WTC11 (cell line): Measurements from ENCODE around the gene GTF3C6. TPM values are rescaled to one million over a fixed set of nuclear protein-coding genes. Genes with fewer than 3 reads are reported as not detected.

ENCODE experiments used
- ATAC-seq: fragments of 200-7000 bp; cut with Tn5 transposase; 2 replicates; pipeline ENCODE4 v1.10.0; 2021; ENCODE audit warnings: mild to moderate bottlenecking, moderate library complexity
- CTCF ChIA-PET: fragments of 300-600 bp; sonication (Branson Sonifier 250); formaldehyde crosslinking; loops from one replicate; lab custom pipeline; 2021; ENCODE audit warnings: antibody characterized with exemption; lab: Charles Lee
- POLR2A ChIA-PET: fragments of 350-600 bp; sonication (Branson Sonifier 250); formaldehyde crosslinking; loops from one replicate; lab custom pipeline; 2021; ENCODE audit warnings: antibody characterized with exemption; lab: Charles Lee
- DNase-seq: peaks from one replicate; pipeline ENCODE4 v3.0.0; 2021; ENCODE audit warnings: low spot score
- H3K27ac Mint-ChIP-seq: 2 replicates; pipeline ENCODE4 v1.8.0; 2021; ENCODE audit warnings: mixed read lengths
- H3K27me3 Mint-ChIP-seq: 2 replicates; pipeline ENCODE4 v1.8.0; 2021; ENCODE audit warnings: low read depth, mild to moderate bottlenecking, moderate library complexity, mixed read lengths
- H3K36me3 Mint-ChIP-seq: 2 replicates; pipeline ENCODE4 v1.8.0; 2021; ENCODE audit warnings: mixed read lengths
- H3K4me1 Mint-ChIP-seq: 2 replicates; pipeline ENCODE4 v1.8.0; 2022; ENCODE audit warnings: mixed read lengths
- H3K4me3 Mint-ChIP-seq: 2 replicates; pipeline ENCODE4 v1.8.0; 2021; ENCODE audit warnings: mild to moderate bottlenecking, moderate library complexity, mixed read lengths
- H3K9me3 Mint-ChIP-seq: 2 replicates; pipeline ENCODE4 v1.8.0; 2021; ENCODE audit warnings: mixed read lengths
- CREM ChIP-seq: sonication (generic); formaldehyde crosslinking; IDR thresholded peaks from 2 replicates; pipeline ENCODE4 v1.8.1; 2022; ENCODE audit warnings: mild to moderate bottlenecking, missing genetic modification reagents, moderate library complexity
- HMGA2 ChIP-seq: fragments of 250-450 bp; sonication (Bioruptor Pico); IDR thresholded peaks from 2 replicates; pipeline ENCODE4 v1.4.0; 2021; ENCODE audit warnings: mild to moderate bottlenecking, moderate library complexity
- JUN ChIP-seq: sonication (generic); formaldehyde crosslinking; IDR thresholded peaks from 2 replicates; pipeline ENCODE4 v1.8.0; 2023; ENCODE audit warnings: mild to moderate bottlenecking, missing genetic modification reagents
- NFE2L1 ChIP-seq: sonication (generic); formaldehyde crosslinking; IDR thresholded peaks from 2 replicates; pipeline ENCODE4 v1.8.1; 2023; ENCODE audit warnings: missing genetic modification reagents
- NR3C1 ChIP-seq: sonication (generic); formaldehyde crosslinking; conservative IDR thresholded peaks from 2 replicates; pipeline ENCODE4 v1.8.1; 2023; ENCODE audit warnings: low read depth, mild to moderate bottlenecking, missing genetic modification reagents
- TEAD4 ChIP-seq: sonication (generic); formaldehyde crosslinking; IDR thresholded peaks from 2 replicates; pipeline ENCODE4 v1.8.0; 2022; ENCODE audit warnings: mild to moderate bottlenecking, missing genetic modification reagents
- ZNF138 ChIP-seq: sonication (generic); formaldehyde crosslinking; conservative IDR thresholded peaks from 2 replicates; pipeline ENCODE4 v1.8.1; 2022; ENCODE audit warnings: mild to moderate bottlenecking, moderate library complexity, missing genetic modification reagents
- ZNF232 ChIP-seq: sonication (generic); formaldehyde crosslinking; IDR thresholded peaks from 2 replicates; pipeline ENCODE4 v1.8.0; 2022; ENCODE audit warnings: mild to moderate bottlenecking, missing genetic modification reagents
- ZNF416 ChIP-seq: fragments of 250-450 bp; sonication (Bioruptor Pico); IDR thresholded peaks from 2 replicates; pipeline ENCODE4 v1.9.0; 2021; ENCODE audit warnings: mild to moderate bottlenecking, inconsistent platforms
- ZNF423 ChIP-seq: fragments of 250-450 bp; sonication (Bioruptor Pico); IDR thresholded peaks from 2 replicates; pipeline ENCODE4 v2.1.2; 2022; ENCODE audit warnings: mild to moderate bottlenecking, moderate library complexity
- ZNF671 ChIP-seq: fragments of 250-450 bp; sonication (Bioruptor Pico); IDR thresholded peaks from 2 replicates; pipeline ENCODE4 v1.8.0; 2021; ENCODE audit warnings: mild to moderate bottlenecking
- total RNA-seq: library from RNA; stranded (reverse); gene quantifications from 3 replicates; pipeline ENCODE4 v1.2.3, GENCODE V29; 2021
- TF ChIP-seq, protein P1 (sequence below): sonication (generic); formaldehyde crosslinking; IDR thresholded peaks from 2 replicates; pipeline ENCODE4 v1.8.1; 2022; ENCODE audit warnings: mild to moderate bottlenecking, missing genetic modification reagents, moderate library complexity, borderline replicate concordance
- TF ChIP-seq, protein P2 (sequence below): fragments of 250-450 bp; sonication (Bioruptor Pico); IDR thresholded peaks from 2 replicates; pipeline ENCODE4 v1.9.0; 2021; ENCODE audit warnings: moderate library complexity, mild to moderate bottlenecking, inconsistent platforms, borderline replicate concordance
- TF ChIP-seq, protein P3 (sequence below): sonication (generic); formaldehyde crosslinking; IDR thresholded peaks from 2 replicates; pipeline ENCODE4 v1.8.1; 2022; ENCODE audit warnings: missing genetic modification reagents, borderline replicate concordance
- TF ChIP-seq, protein P4 (sequence below): sonication (generic); formaldehyde crosslinking; conservative IDR thresholded peaks from 2 replicates; pipeline ENCODE4 v1.8.1; 2022; ENCODE audit warnings: mild to moderate bottlenecking, missing genetic modification reagents
- TF ChIP-seq, protein P5 (sequence below): fragments of 250-450 bp; sonication (Bioruptor Pico); IDR thresholded peaks from 2 replicates; pipeline ENCODE4 v2.1.2; 2022; ENCODE audit warnings: mild to moderate bottlenecking, moderate library complexity

Gene GTF3C6
- total RNA-seq, 1 experiment from 2014 or later = 69.0 TPM

DNA sequence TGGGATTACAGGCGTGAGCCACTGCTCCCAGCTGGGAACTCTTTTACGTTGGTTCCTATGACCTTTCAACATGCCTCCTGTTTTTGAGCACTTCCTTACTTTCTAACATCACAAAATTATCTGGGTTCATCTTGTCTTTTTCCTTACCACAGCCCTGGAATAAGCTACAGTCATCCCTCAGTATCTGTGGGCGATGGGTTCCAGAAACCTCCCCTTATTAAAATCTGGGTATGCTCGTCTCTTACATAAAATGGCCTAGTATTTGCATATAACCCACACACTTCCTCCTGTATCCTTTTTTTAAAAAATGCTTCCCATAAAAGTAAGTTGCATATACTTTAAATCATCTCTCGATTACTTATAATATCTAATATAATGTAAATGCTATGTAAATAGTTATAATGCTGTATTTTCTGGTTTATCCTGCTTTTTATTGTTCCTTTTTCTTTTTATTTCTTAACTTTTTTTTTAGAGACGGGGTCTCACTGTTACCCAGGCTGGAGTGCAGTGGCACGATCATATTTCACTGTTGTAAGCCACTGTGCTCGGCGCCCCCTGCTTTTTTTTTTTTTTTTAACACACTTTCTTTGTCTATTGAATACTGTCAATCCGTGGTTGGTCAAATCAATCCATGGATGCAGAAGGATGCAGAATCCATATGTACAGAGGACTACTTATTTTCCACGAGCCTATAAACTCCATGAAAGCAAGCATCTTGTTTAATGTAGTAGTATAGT is 32.5 kb downstream of the GTF3C6 start:
- POLR2A ChIA-PET = interaction anchor here (0.5 to 0.6 kb wide), 2 partner anchors 316 to 985 kb away, joined by 3 to 5 read pairs; no protein-coding TSS in a partner anchor
- ATAC-seq = no peak
- H3K27ac Mint-ChIP-seq = peak overlapping the region; percentile 55; the same call in 1 of the 2 replicates
- no peak for DNase-seq
- TF ChIP-seq, protein P1, sequence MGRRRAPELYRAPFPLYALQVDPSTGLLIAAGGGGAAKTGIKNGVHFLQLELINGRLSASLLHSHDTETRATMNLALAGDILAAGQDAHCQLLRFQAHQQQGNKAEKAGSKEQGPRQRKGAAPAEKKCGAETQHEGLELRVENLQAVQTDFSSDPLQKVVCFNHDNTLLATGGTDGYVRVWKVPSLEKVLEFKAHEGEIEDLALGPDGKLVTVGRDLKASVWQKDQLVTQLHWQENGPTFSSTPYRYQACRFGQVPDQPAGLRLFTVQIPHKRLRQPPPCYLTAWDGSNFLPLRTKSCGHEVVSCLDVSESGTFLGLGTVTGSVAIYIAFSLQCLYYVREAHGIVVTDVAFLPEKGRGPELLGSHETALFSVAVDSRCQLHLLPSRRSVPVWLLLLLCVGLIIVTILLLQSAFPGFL (CRISPR knock-in tag) = no peak
- TF ChIP-seq, protein P2, sequence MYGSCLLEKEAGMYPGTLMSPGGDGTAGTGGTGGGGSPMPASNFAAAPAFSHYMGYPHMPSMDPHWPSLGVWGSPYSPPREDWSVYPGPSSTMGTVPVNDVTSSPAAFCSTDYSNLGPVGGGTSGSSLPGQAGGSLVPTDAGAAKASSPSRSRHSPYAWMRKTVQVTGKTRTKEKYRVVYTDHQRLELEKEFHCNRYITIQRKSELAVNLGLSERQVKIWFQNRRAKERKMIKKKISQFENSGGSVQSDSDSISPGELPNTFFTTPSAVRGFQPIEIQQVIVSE = no peak
- no peak for TF ChIP-seq NFE2L1 (CRISPR knock-in tag)
- no peak for TF ChIP-seq ZNF423
- TF ChIP-seq NR3C1 (CRISPR knock-in tag) = no peak
- no peak for TF ChIP-seq ZNF232 (CRISPR knock-in tag)
- TF ChIP-seq, protein P3, sequence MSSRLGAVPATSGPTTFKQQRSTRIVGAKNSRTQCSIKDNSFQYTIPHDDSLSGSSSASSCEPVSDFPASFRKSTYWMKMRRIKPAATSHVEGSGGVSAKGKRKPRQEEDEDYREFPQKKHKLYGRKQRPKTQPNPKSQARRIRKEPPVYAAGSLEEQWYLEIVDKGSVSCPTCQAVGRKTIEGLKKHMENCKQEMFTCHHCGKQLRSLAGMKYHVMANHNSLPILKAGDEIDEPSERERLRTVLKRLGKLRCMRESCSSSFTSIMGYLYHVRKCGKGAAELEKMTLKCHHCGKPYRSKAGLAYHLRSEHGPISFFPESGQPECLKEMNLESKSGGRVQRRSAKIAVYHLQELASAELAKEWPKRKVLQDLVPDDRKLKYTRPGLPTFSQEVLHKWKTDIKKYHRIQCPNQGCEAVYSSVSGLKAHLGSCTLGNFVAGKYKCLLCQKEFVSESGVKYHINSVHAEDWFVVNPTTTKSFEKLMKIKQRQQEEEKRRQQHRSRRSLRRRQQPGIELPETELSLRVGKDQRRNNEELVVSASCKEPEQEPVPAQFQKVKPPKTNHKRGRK (CRISPR knock-in tag) = no peak
- TF ChIP-seq JUN (CRISPR knock-in tag) = no peak
- TF ChIP-seq CREM (CRISPR knock-in tag) = no peak
- TF ChIP-seq, protein P4, sequence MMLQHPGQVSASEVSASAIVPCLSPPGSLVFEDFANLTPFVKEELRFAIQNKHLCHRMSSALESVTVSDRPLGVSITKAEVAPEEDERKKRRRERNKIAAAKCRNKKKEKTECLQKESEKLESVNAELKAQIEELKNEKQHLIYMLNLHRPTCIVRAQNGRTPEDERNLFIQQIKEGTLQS (CRISPR knock-in tag) = no peak
- no peak for TF ChIP-seq TEAD4 (CRISPR knock-in tag)
- TF ChIP-seq ZNF138 (CRISPR knock-in tag) = no peak
- TF ChIP-seq, all 79 proteins: peak for 0
- Mint-ChIP-seq H3K27me3 (no peaks in the 10 kb centered on the region), H3K4me1 (no peaks in the 10 kb centered on the region), H3K9me3 (no peaks in the 10 kb centered on the region), H3K4me3 (no peak overlapping the region), H3K36me3 (peaks cover 61% of the 10 kb centered on the region)
- CTCF ChIA-PET = no interaction called here

DNA sequence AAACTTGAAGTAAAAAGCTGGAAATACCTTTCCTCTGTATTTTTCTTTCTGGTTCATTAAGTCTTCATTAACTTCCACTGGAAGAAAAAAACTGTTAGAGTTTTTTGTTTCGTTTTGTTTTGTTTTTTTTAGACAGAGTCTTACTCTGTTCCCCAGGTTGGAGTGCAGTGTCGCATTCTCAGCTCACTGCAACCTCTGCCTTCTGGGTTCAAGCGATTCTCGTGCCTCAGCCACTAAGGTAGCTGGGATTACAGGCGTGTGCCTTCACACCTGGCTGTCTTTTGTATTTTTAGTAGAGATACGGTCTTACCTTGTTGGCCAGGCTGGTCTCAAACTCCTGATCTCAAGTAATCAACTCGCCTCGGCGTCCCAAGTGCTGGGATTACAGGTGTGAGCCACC is 38.2 kb downstream of the GTF3C6 start:
- POLR2A ChIA-PET = no interaction called here
- CTCF ChIA-PET = no interaction called here
- ATAC-seq = no peak
- no peak for TF ChIP-seq ZNF671 (CRISPR knock-in tag)
- TF ChIP-seq, all 79 proteins: peak for 0
- no peaks in the 10 kb centered on the region for H3K27me3 Mint-ChIP-seq
- no peaks in the 10 kb centered on the region for H3K9me3 Mint-ChIP-seq
- DNase-seq = no peak
- H3K4me3 Mint-ChIP-seq = no peak overlapping the region
- H3K36me3 Mint-ChIP-seq = peaks cover 68% of the 10 kb centered on the region
- H3K27ac Mint-ChIP-seq = no peak overlapping the region
- H3K4me1 Mint-ChIP-seq = no peaks in the 10 kb centered on the region

DNA sequence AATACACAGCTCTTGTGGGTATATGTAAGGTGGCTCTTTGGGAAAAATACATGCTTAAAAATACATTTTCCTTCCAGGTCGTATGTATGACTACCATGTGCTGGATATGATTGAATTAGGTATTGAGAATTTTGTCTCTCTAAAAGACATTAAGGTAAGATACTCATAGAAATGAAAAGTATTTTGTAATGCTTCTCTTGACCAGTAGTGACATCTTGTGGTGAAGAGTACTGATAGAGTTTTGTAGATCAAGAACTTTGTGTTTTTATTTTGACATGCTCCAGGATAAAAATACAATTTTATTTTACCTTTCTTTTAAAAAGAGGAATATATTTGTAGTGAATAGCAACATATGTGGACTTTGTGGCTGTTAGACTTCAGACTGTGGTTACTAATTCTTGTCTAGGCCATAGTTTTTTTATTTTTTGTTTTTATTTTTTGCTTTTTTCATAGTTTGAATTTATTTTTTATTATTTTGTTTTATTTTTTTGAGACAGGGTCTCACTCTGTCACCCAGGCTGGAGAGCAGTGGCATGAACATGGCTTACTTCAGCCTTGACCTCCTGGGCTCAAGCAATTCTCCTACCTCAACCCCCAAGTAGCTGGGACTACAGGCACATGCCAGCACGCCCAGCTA is 41.2 kb downstream of the GTF3C6 start:
- Mint-ChIP-seq H3K4me3 (no peak overlapping the region), H3K36me3 (peaks cover 72% of the 10 kb centered on the region), H3K9me3 (no peaks in the 10 kb centered on the region), H3K27ac (no peak overlapping the region), H3K4me1 (no peaks in the 10 kb centered on the region), H3K27me3 (no peaks in the 10 kb centered on the region)
- no peak for DNase-seq
- ATAC-seq = no peak
- TF ChIP-seq, protein P5, sequence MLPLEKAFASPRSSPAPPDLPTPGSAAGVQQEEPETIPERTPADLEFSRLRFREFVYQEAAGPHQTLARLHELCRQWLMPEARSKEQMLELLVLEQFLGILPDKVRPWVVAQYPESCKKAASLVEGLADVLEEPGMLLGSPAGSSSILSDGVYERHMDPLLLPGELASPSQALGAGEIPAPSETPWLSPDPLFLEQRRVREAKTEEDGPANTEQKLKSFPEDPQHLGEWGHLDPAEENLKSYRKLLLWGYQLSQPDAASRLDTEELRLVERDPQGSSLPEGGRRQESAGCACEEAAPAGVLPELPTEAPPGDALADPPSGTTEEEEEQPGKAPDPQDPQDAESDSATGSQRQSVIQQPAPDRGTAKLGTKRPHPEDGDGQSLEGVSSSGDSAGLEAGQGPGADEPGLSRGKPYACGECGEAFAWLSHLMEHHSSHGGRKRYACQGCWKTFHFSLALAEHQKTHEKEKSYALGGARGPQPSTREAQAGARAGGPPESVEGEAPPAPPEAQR (CRISPR knock-in tag) = no peak
- TF ChIP-seq ZNF416 (CRISPR knock-in tag) = no peak
- TF ChIP-seq HMGA2 (CRISPR knock-in tag) = peak; percentile 91
- no peak for TF ChIP-seq ZNF138 (CRISPR knock-in tag)
- ChIA-PET CTCF (no interaction called here), POLR2A (no interaction called here)
